ENCODE measurements around the gene RTN4R. TPM values are rescaled to one million over a fixed set of nuclear protein-coding genes. Genes with fewer than 3 reads are reported as not detected.

The RTN4R gene
- total and polyA plus RNA-seq, 9 of the 15 experiments (the other 6 are each of a cell fraction or from before 2014, with no cell fraction given): 0.04 to 2.8 (median 1.4) TPM; not detected in 3

DNA sequence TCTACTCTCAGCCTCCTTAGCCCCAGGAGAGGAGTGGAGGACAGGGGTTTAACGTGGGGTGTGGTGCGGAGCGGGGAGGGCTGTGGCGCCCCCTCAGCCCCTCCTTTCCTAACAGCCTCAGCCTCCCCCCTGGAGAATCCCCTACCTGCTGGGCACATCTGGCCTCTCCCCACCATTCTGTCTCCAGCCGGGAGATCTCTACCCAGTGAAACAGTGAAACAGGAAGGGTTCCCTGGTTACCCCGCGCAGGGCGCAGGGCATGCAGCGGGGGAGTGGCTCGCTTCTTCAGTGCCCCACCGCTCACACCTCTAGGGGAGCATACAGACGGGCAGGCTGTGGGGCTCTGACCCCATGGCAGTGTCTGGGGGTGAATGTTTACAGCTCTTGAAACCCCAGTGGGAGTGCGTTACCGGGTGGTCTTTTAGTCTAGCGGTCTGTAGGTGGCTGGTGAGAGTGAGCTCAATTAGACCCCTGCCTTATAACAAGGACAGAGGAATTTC is 62.6 kb downstream of the RTN4R start (continued):
- TF ChIP-seq, protein P1, sequence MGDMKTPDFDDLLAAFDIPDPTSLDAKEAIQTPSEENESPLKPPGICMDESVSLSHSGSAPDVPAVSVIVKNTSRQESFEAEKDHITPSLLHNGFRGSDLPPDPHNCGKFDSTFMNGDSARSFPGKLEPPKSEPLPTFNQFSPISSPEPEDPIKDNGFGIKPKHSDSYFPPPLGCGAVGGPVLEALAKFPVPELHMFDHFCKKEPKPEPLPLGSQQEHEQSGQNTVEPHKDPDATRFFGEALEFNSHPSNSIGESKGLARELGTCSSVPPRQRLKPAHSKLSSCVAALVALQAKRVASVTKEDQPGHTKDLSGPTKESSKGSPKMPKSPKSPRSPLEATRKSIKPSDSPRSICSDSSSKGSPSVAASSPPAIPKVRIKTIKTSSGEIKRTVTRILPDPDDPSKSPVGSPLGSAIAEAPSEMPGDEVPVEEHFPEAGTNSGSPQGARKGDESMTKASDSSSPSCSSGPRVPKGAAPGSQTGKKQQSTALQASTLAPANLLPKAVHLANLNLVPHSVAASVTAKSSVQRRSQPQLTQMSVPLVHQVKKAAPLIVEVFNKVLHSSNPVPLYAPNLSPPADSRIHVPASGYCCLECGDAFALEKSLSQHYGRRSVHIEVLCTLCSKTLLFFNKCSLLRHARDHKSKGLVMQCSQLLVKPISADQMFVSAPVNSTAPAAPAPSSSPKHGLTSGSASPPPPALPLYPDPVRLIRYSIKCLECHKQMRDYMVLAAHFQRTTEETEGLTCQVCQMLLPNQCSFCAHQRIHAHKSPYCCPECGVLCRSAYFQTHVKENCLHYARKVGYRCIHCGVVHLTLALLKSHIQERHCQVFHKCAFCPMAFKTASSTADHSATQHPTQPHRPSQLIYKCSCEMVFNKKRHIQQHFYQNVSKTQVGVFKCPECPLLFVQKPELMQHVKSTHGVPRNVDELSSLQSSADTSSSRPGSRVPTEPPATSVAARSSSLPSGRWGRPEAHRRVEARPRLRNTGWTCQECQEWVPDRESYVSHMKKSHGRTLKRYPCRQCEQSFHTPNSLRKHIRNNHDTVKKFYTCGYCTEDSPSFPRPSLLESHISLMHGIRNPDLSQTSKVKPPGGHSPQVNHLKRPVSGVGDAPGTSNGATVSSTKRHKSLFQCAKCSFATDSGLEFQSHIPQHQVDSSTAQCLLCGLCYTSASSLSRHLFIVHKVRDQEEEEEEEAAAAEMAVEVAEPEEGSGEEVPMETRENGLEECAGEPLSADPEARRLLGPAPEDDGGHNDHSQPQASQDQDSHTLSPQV (IDR thresholded peaks at IDR 0.05): no peak
- TF ChIP-seq CHD4 (IDR thresholded peaks at IDR 0.05; ENCODE audit: insufficient read depth, insufficient replicate concordance, low read depth, low read length, poor library complexity, severe bottlenecking): peak; percentile 23
- peak; percentile 16; the same call in 1 of the 2 replicates for TF ChIP-seq MBD2 (IDR thresholded peaks at IDR 0.05; ENCODE audit: borderline replicate concordance, low read depth)
- TF ChIP-seq CREM (IDR thresholded peaks at IDR 0.05; ENCODE audit: low read depth): no peak
- 0 out of 2 replicates have a peak, but pooled peaks have one; percentile 47 for TF ChIP-seq PYGO2 (tag; IDR thresholded peaks at IDR 0.05)
- TF ChIP-seq, protein P2, sequence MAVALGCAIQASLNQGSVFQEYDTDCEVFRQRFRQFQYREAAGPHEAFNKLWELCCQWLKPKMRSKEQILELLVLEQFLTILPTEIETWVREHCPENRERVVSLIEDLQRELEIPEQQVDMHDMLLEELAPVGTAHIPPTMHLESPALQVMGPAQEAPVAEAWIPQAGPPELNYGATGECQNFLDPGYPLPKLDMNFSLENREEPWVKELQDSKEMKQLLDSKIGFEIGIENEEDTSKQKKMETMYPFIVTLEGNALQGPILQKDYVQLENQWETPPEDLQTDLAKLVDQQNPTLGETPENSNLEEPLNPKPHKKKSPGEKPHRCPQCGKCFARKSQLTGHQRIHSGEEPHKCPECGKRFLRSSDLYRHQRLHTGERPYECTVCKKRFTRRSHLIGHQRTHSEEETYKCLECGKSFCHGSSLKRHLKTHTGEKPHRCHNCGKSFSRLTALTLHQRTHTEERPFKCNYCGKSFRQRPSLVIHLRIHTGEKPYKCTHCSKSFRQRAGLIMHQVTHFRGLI (CRISPR knock-in tag; IDR thresholded peaks at IDR 0.05): peak; percentile 69
- no peak for TF ChIP-seq OTX1 (CRISPR knock-in tag; IDR thresholded peaks at IDR 0.05)
- peak; percentile 74; the same call in 1 of the 2 replicates for TF ChIP-seq ZNF76 (CRISPR knock-in tag; IDR thresholded peaks at IDR 0.05; ENCODE audit: borderline replicate concordance)
- TF ChIP-seq ZSCAN32 (CRISPR knock-in tag; IDR thresholded peaks at IDR 0.05): peak; percentile 64
- peak; percentile 66; the same call in 1 of the 2 replicates for TF ChIP-seq PHB (CRISPR knock-in tag; IDR thresholded peaks at IDR 0.05)
- no peak for TF ChIP-seq KAT7 (CRISPR knock-in tag; IDR thresholded peaks at IDR 0.05; ENCODE audit: borderline replicate concordance)
- TF ChIP-seq, protein P3, sequence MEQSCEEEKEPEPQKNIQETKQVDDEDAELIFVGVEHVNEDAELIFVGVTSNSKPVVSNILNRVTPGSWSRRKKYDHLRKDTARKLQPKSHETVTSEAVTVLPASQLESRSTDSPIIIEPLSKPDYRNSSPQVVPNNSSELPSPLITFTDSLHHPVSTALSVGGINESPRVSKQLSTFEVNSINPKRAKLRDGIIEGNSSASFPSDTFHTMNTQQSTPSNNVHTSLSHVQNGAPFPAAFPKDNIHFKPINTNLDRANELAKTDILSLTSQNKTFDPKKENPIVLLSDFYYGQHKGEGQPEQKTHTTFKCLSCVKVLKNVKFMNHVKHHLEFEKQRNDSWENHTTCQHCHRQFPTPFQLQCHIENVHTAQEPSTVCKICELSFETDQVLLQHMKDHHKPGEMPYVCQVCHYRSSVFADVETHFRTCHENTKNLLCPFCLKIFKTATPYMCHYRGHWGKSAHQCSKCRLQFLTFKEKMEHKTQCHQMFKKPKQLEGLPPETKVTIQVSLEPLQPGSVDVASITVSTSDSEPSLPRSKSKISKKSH (CRISPR knock-in tag; IDR thresholded peaks at IDR 0.05): no peak
- TF ChIP-seq HIVEP1 (CRISPR knock-in tag; IDR thresholded peaks at IDR 0.05): 0 out of 2 replicates have a peak, but pooled peaks have one; percentile 39
- TF ChIP-seq POLR2H (tag; IDR thresholded peaks at IDR 0.05; ENCODE audit: low read depth): no peak
- TF ChIP-seq TCFL5 (CRISPR knock-in tag; conservative IDR thresholded peaks at IDR 0.05): 0 out of 2 replicates have a peak, but pooled peaks have one; percentile 8
- peak; percentile 55; the same call in 1 of the 2 replicates for TF ChIP-seq PRMT5 (CRISPR knock-in tag; IDR thresholded peaks at IDR 0.05)
- 0 out of 2 replicates have a peak, but pooled peaks have one; percentile 52 for TF ChIP-seq ZNF311 (CRISPR knock-in tag; IDR thresholded peaks at IDR 0.05)
- TF ChIP-seq, protein P4, sequence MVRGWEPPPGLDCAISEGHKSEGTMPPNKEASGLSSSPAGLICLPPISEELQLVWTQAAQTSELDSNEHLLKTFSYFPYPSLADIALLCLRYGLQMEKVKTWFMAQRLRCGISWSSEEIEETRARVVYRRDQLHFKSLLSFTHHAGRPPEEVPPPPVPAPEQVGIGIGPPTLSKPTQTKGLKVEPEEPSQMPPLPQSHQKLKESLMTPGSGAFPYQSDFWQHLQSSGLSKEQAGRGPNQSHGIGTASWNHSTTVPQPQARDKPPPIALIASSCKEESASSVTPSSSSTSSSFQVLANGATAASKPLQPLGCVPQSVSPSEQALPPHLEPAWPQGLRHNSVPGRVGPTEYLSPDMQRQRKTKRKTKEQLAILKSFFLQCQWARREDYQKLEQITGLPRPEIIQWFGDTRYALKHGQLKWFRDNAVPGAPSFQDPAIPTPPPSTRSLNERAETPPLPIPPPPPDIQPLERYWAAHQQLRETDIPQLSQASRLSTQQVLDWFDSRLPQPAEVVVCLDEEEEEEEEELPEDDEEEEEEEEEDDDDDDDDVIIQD (CRISPR knock-in tag; IDR thresholded peaks at IDR 0.05): peak; percentile 69; the same call in 1 of the 2 replicates

Measured in K562 (cell line).